GM19043 (cell line): ENCODE data around the gene HOXB9.

Source experiments
- ATAC-seq: cut with Tn5 transposase; IDR thresholded peaks from one replicate; pipeline ENCODE4 v1.9.1; 2021; ENCODE audit warnings: low read depth; ENCODE audit not compliant: unreplicated experiment

HOXB9 gene

GRCh38 chr17:48612854-48613691 lies 13.1 kb downstream of the HOXB9 start:
- no peak for ATAC-seq

GRCh38 chr17:48612456-48612853 lies 13.7 kb downstream of the HOXB9 start:
- ATAC-seq = no peak

- ATAC-seq = no peak
Observed at GRCh38 chr17:48611681-48612455, 14.3 kb downstream of the HOXB9 start.

GRCh38 chr17:48611213-48611612 lies 14.9 kb downstream of the HOXB9 start:
- no peak for ATAC-seq

GRCh38 chr17:48610282-48611211 lies 15.6 kb downstream of the HOXB9 start, which contains the start of gene HOXB7:
HOXB7 (minus strand) TSS chr17:48611017; CDS start chr17:48610918, 99 bp downstream.
- ATAC-seq = no peak

- ATAC-seq = no peak
Observed at GRCh38 chr17:48609759-48610281, 16.3 kb downstream of the HOXB9 start.

- ATAC-seq = no peak
Observed at GRCh38 chr17:48609033-48609432, 17.1 kb downstream of the HOXB9 start.

GRCh38 chr17:48608494-48608834 lies 17.7 kb downstream of the HOXB9 start:
- no peak for ATAC-seq

GRCh38 chr17:48606892-48607614 lies 19.1 kb downstream of the HOXB9 start:
- no peak for ATAC-seq

GRCh38 chr17:48605991-48606891 lies 19.9 kb downstream of the HOXB9 start:
- no peak for ATAC-seq

GRCh38 chr17:48605409-48605919 lies 20.7 kb downstream of the HOXB9 start:
- no peak for ATAC-seq

- ATAC-seq = no peak
Observed at GRCh38 chr17:48604770-48605329, 21.3 kb downstream of the HOXB9 start, which contains the start of gene HOXB6. HOXB6 (minus strand) TSS chr17:48604986; CDS start chr17:48598150, 6,836 bp downstream.

GRCh38 chr17:48603959-48604769 lies 22.0 kb downstream of the HOXB9 start:
- ATAC-seq = no peak

GRCh38 chr17:48601539-48602425 lies 24.4 kb downstream of the HOXB9 start:
- ATAC-seq = no peak

- no peak for ATAC-seq
Observed at GRCh38 chr17:48601207-48601538, 25.0 kb downstream of the HOXB9 start.
